SK-N-SH treated with all-trans-retinoic acid at 6 μM for 48 hours (cell line): ENCODE results near the gene SORCS2.

Experiments
- ATAC-seq: fragments of 200-7000 bp; cut with Tn5 transposase; 3 replicates; pipeline ENCODE4 v1.9.1; 2020; ENCODE audit warnings: mild to moderate bottlenecking, moderate library complexity
- ARNTL ChIP-seq: fragments of 450-650 bp; formaldehyde crosslinking; IDR thresholded peaks from 2 replicates; pipeline ENCODE4 v1.5.0; 2020; ENCODE audit warnings: low read depth, mild to moderate bottlenecking, moderate library complexity, borderline replicate concordance
- BACH2 ChIP-seq: fragments of 250-450 bp; sonication (Bioruptor Pico); IDR thresholded peaks from 2 replicates; pipeline ENCODE4 v1.9.0; 2021; ENCODE audit warnings: mild to moderate bottlenecking, borderline replicate concordance
- CREB5 ChIP-seq: fragments of 250-450 bp; sonication (Bioruptor Pico); IDR thresholded peaks from 2 replicates; pipeline ENCODE4 v1.5.1; 2020; ENCODE audit warnings: low read depth, mild to moderate bottlenecking, moderate library complexity
- CSDC2 ChIP-seq: fragments of 250-450 bp; sonication (Bioruptor Pico); IDR thresholded peaks from 2 replicates; pipeline ENCODE4 v1.5.0; 2020; ENCODE audit warnings: mild to moderate bottlenecking, moderate library complexity
- ESRRG ChIP-seq: fragments of 250-450 bp; sonication (Bioruptor Pico); IDR thresholded peaks from 2 replicates; pipeline ENCODE4 v1.6.1; 2021; ENCODE audit warnings: mild to moderate bottlenecking
- GLIS3 ChIP-seq: fragments of 250-450 bp; sonication (Bioruptor Pico); IDR thresholded peaks from 2 replicates; pipeline ENCODE4 v1.5.0; 2020; ENCODE audit warnings: mild to moderate bottlenecking, moderate library complexity
- ISL1 ChIP-seq: fragments of 250-450 bp; sonication (Bioruptor Pico); IDR thresholded peaks from 2 replicates; pipeline ENCODE4 v2.1.2; 2022; ENCODE audit warnings: mild to moderate bottlenecking, moderate library complexity
- OSR1 ChIP-seq: fragments of 250-450 bp; sonication (Bioruptor Pico); IDR thresholded peaks from 2 replicates; pipeline ENCODE4 v1.8.0; 2022; ENCODE audit warnings: moderate library complexity, mild to moderate bottlenecking, inconsistent platforms
- PATZ1 ChIP-seq: fragments of 250-450 bp; sonication (Bioruptor Pico); IDR thresholded peaks from 2 replicates; pipeline ENCODE4 v1.8.0; 2020; ENCODE audit warnings: mild to moderate bottlenecking, moderate library complexity, borderline replicate concordance
- POU6F1 ChIP-seq: fragments of 250-450 bp; sonication (Bioruptor Pico); IDR thresholded peaks from 2 replicates; pipeline ENCODE4 v1.8.0; 2021; ENCODE audit warnings: low read depth, mild to moderate bottlenecking, moderate library complexity, borderline replicate concordance
- PPARA ChIP-seq: fragments of 250-450 bp; sonication (Bioruptor Pico); IDR thresholded peaks from 2 replicates; pipeline ENCODE4 v1.5.0; 2020; ENCODE audit warnings: mild to moderate bottlenecking, borderline replicate concordance
- RARB ChIP-seq: fragments of 250-450 bp; sonication (Bioruptor Pico); IDR thresholded peaks from 2 replicates; pipeline ENCODE4 v1.8.0; 2021; ENCODE audit warnings: mild to moderate bottlenecking, moderate library complexity
- SNAI2 ChIP-seq: fragments of 250-450 bp; sonication (Bioruptor Pico); IDR thresholded peaks from 2 replicates; pipeline ENCODE4 v1.5.0; 2020; ENCODE audit warnings: mild to moderate bottlenecking, moderate library complexity
- TCF4 ChIP-seq: fragments of 250-450 bp; sonication (Bioruptor Pico); IDR thresholded peaks from 2 replicates; pipeline ENCODE4 v1.8.0; 2021; ENCODE audit warnings: mild to moderate bottlenecking, moderate library complexity, borderline replicate concordance
- TOX ChIP-seq: fragments of 250-450 bp; sonication (Bioruptor Pico); IDR thresholded peaks from 2 replicates; pipeline ENCODE4 v1.8.0; 2021; ENCODE audit warnings: mild to moderate bottlenecking, moderate library complexity, borderline replicate concordance
- TSHZ2 ChIP-seq: fragments of 250-450 bp; sonication (Bioruptor Pico); IDR thresholded peaks from 2 replicates; pipeline ENCODE4 v1.5.0; 2020; ENCODE audit warnings: mild to moderate bottlenecking, moderate library complexity
- ZC3H10 ChIP-seq: fragments of 250-450 bp; sonication (Bioruptor Pico); IDR thresholded peaks from 2 replicates; pipeline ENCODE4 v1.5.1; 2021; ENCODE audit warnings: mild to moderate bottlenecking, moderate library complexity
- ZFP30 ChIP-seq: fragments of 450-650 bp; formaldehyde crosslinking; IDR thresholded peaks from 2 replicates; pipeline ENCODE4 v1.5.0; 2022; ENCODE audit warnings: mild to moderate bottlenecking, moderate library complexity
- ZNF565 ChIP-seq: fragments of 450-650 bp; formaldehyde crosslinking; conservative IDR thresholded peaks from 2 replicates; pipeline ENCODE4 v1.5.0; 2020; ENCODE audit warnings: low read depth, mild to moderate bottlenecking, moderate library complexity
- ZNF70 ChIP-seq: fragments of 450-650 bp; formaldehyde crosslinking; IDR thresholded peaks from 2 replicates; pipeline ENCODE4 v1.5.0; 2020; ENCODE audit warnings: mild to moderate bottlenecking, moderate library complexity
- ZNF8 ChIP-seq: fragments of 450-650 bp; formaldehyde crosslinking; IDR thresholded peaks from 2 replicates; pipeline ENCODE4 v1.5.0; 2020; ENCODE audit warnings: mild to moderate bottlenecking, moderate library complexity

Gene SORCS2

GRCh38 chr4:7746351-7747061, 554.2 kb downstream of the SORCS2 start:
- no peak for ATAC-seq
- no peak for TF ChIP-seq PATZ1
- TF ChIP-seq SNAI2 (CRISPR knock-in tag): no peak
- no peak for TF ChIP-seq RARB (CRISPR knock-in tag)
- no peak for TF ChIP-seq ARNTL (CRISPR knock-in tag)
- TF ChIP-seq OSR1 (CRISPR knock-in tag): no peak
- no peak for TF ChIP-seq ZC3H10 (CRISPR knock-in tag)
- TF ChIP-seq BACH2 (CRISPR knock-in tag): no peak
- TF ChIP-seq ESRRG (CRISPR knock-in tag): no peak
- no peak for TF ChIP-seq POU6F1 (CRISPR knock-in tag)
- no peak for TF ChIP-seq TOX
- TF ChIP-seq GLIS3 (CRISPR knock-in tag): no peak
- TF ChIP-seq, all 23 proteins: peak for 0

- TF ChIP-seq PATZ1 (no peak), TCF4 (CRISPR knock-in tag) (no peak), CSDC2 (CRISPR knock-in tag) (no peak), TSHZ2 (CRISPR knock-in tag) (no peak), ISL1 (no peak), POU6F1 (CRISPR knock-in tag) (no peak), ZNF70 (CRISPR knock-in tag) (no peak), RARB (CRISPR knock-in tag) (no peak), CREB5 (CRISPR knock-in tag) (no peak), ZNF8 (CRISPR knock-in tag) (no peak)
- no peak for ATAC-seq
Measured at GRCh38 chr4:7747062-7747385, 554.7 kb downstream of the SORCS2 start.

- no peak for ATAC-seq
- TF ChIP-seq RARB (CRISPR knock-in tag) (no peak), ZC3H10 (CRISPR knock-in tag) (no peak), PATZ1 (no peak), PPARA (CRISPR knock-in tag) (no peak), OSR1 (CRISPR knock-in tag) (no peak), CSDC2 (CRISPR knock-in tag) (no peak), ZFP30 (no peak), ZNF70 (CRISPR knock-in tag) (no peak), POU6F1 (CRISPR knock-in tag) (no peak), SNAI2 (CRISPR knock-in tag) (no peak), ISL1 (no peak), ZNF565 (CRISPR knock-in tag) (no peak), TCF4 (CRISPR knock-in tag) (no peak)
Measured at GRCh38 chr4:7747566-7747965, 555.2 kb downstream of the SORCS2 start.
